ENCODE results near the gene C1QA.
A peak's percentile ranks its signal among the peaks of the same experiment; 100 is the strongest.
"Not testable (repeated sequence)": the region's sequence is repeated elsewhere in the genome, so short reads cannot be mapped to it uniquely, and the experiment has no call there.

Gene C1QA

GRCh38 chr1:22662318-22662717, 25.9 kb downstream of the C1QA start:
- no peak for TF ChIP-seq CTCF (IDR thresholded peaks at IDR 0.05; ENCODE audit: low read depth, low read length)
- no peak overlapping the region for H3K4me3 ChIP-seq (ENCODE audit: low read depth, low read length)

GRCh38 chr1:22662986-22663408, 26.6 kb downstream of the C1QA start:
- no peak overlapping the region for H3K4me3 ChIP-seq (ENCODE audit: low read depth, low read length)
- TF ChIP-seq CTCF (IDR thresholded peaks at IDR 0.05; ENCODE audit: low read depth, low read length): no peak

GRCh38 chr1:22665752-22666151, 29.3 kb downstream of the C1QA start:
- H3K4me3 ChIP-seq (ENCODE audit: low read depth, low read length): no peak overlapping the region
- TF ChIP-seq CTCF (IDR thresholded peaks at IDR 0.05; ENCODE audit: low read depth, low read length): peak; percentile 63

GRCh38 chr1:22666412-22666811, 30.0 kb downstream of the C1QA start:
- no peak for TF ChIP-seq CTCF (IDR thresholded peaks at IDR 0.05; ENCODE audit: low read depth, low read length)
- no peak overlapping the region for H3K4me3 ChIP-seq (ENCODE audit: low read depth, low read length)

- not testable (repeated sequence) for H3K4me3 ChIP-seq (ENCODE audit: low read depth, low read length)
These were observed 32.4 kb downstream of the C1QA start for GRCh38 chr1:22668840-22669239.

GRCh38 chr1:22670352-22670975, 34.0 kb downstream of the C1QA start:
- TF ChIP-seq CTCF (IDR thresholded peaks at IDR 0.05; ENCODE audit: low read depth, low read length): no peak
- H3K4me3 ChIP-seq (ENCODE audit: low read depth, low read length): no peak overlapping the region

- TF ChIP-seq CTCF (IDR thresholded peaks at IDR 0.05; ENCODE audit: low read depth, low read length): no peak
- no peak overlapping the region for H3K4me3 ChIP-seq (ENCODE audit: low read depth, low read length)
These were observed 35.6 kb downstream of the C1QA start for GRCh38 chr1:22671999-22672398.

Data from WI38 (cell line).